K562 (cell line): ENCODE data around the gene MPZL1. TPM values are rescaled to one million over a fixed set of nuclear protein-coding genes. Genes with fewer than 3 reads are reported as not detected.

Experiments used
- ASH1L ChIP-seq: fragments of 450-650 bp; IDR thresholded peaks from 2 replicates; pipeline ENCODE4 v1.6.1; 2018; ENCODE audit warnings: borderline replicate concordance, mild to moderate bottlenecking, low read depth; ENCODE audit not compliant: partially characterized antibody
- CBFA2T3 ChIP-seq: fragments of 450-650 bp; IDR thresholded peaks from 2 replicates; pipeline ENCODE4 v1.6.1; 2017
- CEBPB ChIP-seq: fragments of 450-650 bp; IDR thresholded peaks from 2 replicates; pipeline ENCODE4 v1.6.1; 2016; ENCODE audit warnings: missing genetic modification characterization, missing compliant biosample characterization
- GTF2A2 ChIP-seq: IDR thresholded peaks from 2 replicates; pipeline ENCODE4 v1.6.1; 2016; ENCODE audit warnings: mild to moderate bottlenecking, missing genetic modification characterization, missing compliant biosample characterization
- ILF3 ChIP-seq: fragments of 450-650 bp; IDR thresholded peaks from 2 replicates; pipeline ENCODE4 v1.6.1; 2018; ENCODE audit warnings: antibody characterized with exemption, mild to moderate bottlenecking, moderate library complexity, borderline replicate concordance
- KHSRP ChIP-seq: fragments of 450-650 bp; IDR thresholded peaks from 2 replicates; pipeline ENCODE4 v1.6.1; 2017
- KLF6 ChIP-seq: fragments of 250-450 bp; sonication (Bioruptor Pico); IDR thresholded peaks from 2 replicates; pipeline ENCODE4 v1.4.0; 2020; ENCODE audit warnings: mild to moderate bottlenecking, moderate library complexity, borderline replicate concordance
- MBD2 ChIP-seq: sonication (generic); IDR thresholded peaks from 2 replicates; pipeline ENCODE4 v1.6.1; 2016; ENCODE audit warnings: low read depth, borderline replicate concordance
- NR2F6 ChIP-seq: fragments of 450-650 bp; formaldehyde crosslinking; IDR thresholded peaks from 2 replicates; pipeline ENCODE4 v1.4.0; 2020; ENCODE audit warnings: mild to moderate bottlenecking
- SAP30 ChIP-seq: fragments of 200-600 bp; sonication (generic); IDR thresholded peaks from 2 replicates; pipeline ENCODE4 v1.6.1; 2012; ENCODE audit warnings: borderline replicate concordance, low read depth, mild to moderate bottlenecking, moderate library complexity, low read length, control low read depth, inconsistent platforms; ENCODE audit not compliant: insufficient read depth, poor library complexity, severe bottlenecking
- SMAD1 ChIP-seq: fragments of 150-350 bp; IDR thresholded peaks from 2 replicates; pipeline ENCODE4 v1.6.1; 2014; ENCODE audit warnings: low read length, low read depth; ENCODE audit not compliant: partially characterized antibody
- TRIM24 ChIP-seq, 2 experiments: fragments of 450-650 bp; IDR thresholded peaks; 2 replicates each; pipeline ENCODE4 v1.6.1; 2016
- ZC3H4 ChIP-seq: sonication (generic); formaldehyde crosslinking; IDR thresholded peaks from 2 replicates; pipeline ENCODE4 v1.9.0; 2021; ENCODE audit warnings: missing genetic modification reagents, borderline replicate concordance
- polyA plus RNA-seq, 8 experiments: library from polyadenylated mRNA; depleted of rRNA in 4 of 8; stranded (reverse) in 5 of 8; unstranded in 3 of 8; fragments of >200 nt; fragmentation: Nextera tagmentation in 2 of 8; fragmentation: Illumina TruSeq in 1 of 8; extraction: Ambion mirVana in 2 of 8; extraction: Trizol in 1 of 8; gene quantifications; 2 replicates each; pipeline versions ENCODE4 v1.2.1 to v1.2.3, GENCODE V29; 2011 to 2014; ENCODE audit warnings: inconsistent platforms in 1 of 8, missing spikeins in 1 of 8
- total RNA-seq, 7 experiments: library from RNA; depleted of rRNA in 6 of 7; stranded (reverse); fragments of >200 nt in 6 of 7; fragmentation: Illumina TruSeq in 2 of 7; extraction: Trizol in 2 of 7; gene quantifications; 2 replicates each; pipeline versions ENCODE4 v1.2.1 to v1.2.3, GENCODE V29; 2011 to 2021; ENCODE audit warnings: low replicate concordance in 1 of 7
- TF ChIP-seq, protein P1 (sequence below): fragments of 250-450 bp; sonication (Bioruptor Pico); IDR thresholded peaks from 2 replicates; pipeline ENCODE4 v1.5.0; 2022; ENCODE audit warnings: mild to moderate bottlenecking
- TF ChIP-seq, protein P2 (sequence below): fragments of 450-650 bp; formaldehyde crosslinking; IDR thresholded peaks from 2 replicates; pipeline ENCODE4 v1.4.0; 2020; ENCODE audit warnings: mild to moderate bottlenecking
- TF ChIP-seq, protein P3 (sequence below): fragments of 250-450 bp; sonication (Bioruptor Pico); IDR thresholded peaks from 2 replicates; pipeline ENCODE4 v1.8.0; 2021; ENCODE audit warnings: borderline replicate concordance, mild to moderate bottlenecking, moderate library complexity; ENCODE audit not compliant: poor library complexity, severe bottlenecking
- TF ChIP-seq, protein P4 (sequence below), 3 experiments: fragments of 200-800 bp in 1 of 3; fragments of 250-450 bp in 1 of 3; fragments of 450-650 bp in 1 of 3; sonication (Bioruptor Pico) in 1 of 3; sonication (Bioruptor generic) in 1 of 3; formaldehyde crosslinking in 1 of 3; IDR thresholded peaks; 2 replicates each; pipeline versions ENCODE4 v1.6.1 to v1.8.0; 2016 to 2022; ENCODE audit warnings: mild to moderate bottlenecking in 2 of 3, missing genetic modification characterization in 2 of 3, missing compliant biosample characterization in 1 of 3, moderate library complexity in 1 of 3
- TF ChIP-seq, protein P5 (sequence below): sonication (generic); formaldehyde crosslinking; IDR thresholded peaks from 2 replicates; pipeline ENCODE4 v1.8.0; 2022; ENCODE audit warnings: mild to moderate bottlenecking, low read depth, missing genetic modification reagents

Gene MPZL1
- total and polyA plus RNA-seq, 9 of the 15 experiments (the other 6 are each of a cell fraction or from before 2014, with no cell fraction given), result 14.5 to 153 (median 66.5) TPM

DNA sequence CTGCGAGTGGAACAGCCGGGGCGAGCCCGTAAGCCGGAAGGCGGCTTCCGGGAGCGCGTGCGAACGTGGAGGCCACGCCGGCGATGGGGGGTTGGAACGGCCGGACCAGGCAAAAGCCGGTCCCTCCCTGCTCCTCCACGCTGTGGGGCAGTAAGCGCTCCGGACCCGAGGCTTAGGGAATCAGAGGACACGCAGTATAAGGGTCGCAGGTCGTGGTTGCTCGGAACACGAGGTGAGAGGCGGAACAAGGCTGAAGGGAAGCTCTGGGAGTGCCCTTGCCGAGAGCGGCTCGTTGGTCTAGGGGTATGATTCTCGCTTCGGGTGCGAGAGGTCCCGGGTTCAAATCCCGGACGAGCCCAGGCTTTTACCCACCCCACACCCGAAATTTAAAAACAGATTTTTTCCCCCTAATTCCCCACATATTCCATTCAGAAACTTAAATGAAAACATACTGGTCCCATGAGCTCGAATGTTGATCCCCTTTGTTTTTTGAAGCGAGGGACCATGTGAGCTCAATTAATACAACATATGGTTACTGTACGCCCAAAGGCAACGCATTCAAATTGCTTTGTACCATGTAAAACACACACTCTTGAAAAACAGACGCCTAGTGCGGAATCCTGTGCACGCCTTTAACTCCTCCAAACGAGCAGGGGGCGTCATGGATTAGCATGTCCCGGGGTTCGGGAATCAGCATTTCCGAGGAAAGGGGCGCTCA, 7.2 kb upstream of the MPZL1 start (continued):
- TF ChIP-seq, protein P1, sequence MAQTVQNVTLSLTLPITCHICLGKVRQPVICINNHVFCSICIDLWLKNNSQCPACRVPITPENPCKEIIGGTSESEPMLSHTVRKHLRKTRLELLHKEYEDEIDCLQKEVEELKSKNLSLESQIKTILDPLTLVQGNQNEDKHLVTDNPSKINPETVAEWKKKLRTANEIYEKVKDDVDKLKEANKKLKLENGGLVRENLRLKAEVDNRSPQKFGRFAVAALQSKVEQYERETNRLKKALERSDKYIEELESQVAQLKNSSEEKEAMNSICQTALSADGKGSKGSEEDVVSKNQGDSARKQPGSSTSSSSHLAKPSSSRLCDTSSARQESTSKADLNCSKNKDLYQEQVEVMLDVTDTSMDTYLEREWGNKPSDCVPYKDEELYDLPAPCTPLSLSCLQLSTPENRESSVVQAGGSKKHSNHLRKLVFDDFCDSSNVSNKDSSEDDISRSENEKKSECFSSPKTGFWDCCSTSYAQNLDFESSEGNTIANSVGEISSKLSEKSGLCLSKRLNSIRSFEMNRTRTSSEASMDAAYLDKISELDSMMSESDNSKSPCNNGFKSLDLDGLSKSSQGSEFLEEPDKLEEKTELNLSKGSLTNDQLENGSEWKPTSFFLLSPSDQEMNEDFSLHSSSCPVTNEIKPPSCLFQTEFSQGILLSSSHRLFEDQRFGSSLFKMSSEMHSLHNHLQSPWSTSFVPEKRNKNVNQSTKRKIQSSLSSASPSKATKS (CRISPR knock-in tag), result 0 out of 2 replicates have a peak, but pooled peaks have one; percentile 29
- TF ChIP-seq SMAD1, result no peak
- TF ChIP-seq, protein P2, sequence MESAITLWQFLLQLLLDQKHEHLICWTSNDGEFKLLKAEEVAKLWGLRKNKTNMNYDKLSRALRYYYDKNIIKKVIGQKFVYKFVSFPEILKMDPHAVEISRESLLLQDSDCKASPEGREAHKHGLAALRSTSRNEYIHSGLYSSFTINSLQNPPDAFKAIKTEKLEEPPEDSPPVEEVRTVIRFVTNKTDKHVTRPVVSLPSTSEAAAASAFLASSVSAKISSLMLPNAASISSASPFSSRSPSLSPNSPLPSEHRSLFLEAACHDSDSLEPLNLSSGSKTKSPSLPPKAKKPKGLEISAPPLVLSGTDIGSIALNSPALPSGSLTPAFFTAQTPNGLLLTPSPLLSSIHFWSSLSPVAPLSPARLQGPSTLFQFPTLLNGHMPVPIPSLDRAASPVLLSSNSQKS (CRISPR knock-in tag), result no peak
- TF ChIP-seq CBFA2T3, result no peak
- TF ChIP-seq ASH1L, result no peak
- TF ChIP-seq, protein P3, sequence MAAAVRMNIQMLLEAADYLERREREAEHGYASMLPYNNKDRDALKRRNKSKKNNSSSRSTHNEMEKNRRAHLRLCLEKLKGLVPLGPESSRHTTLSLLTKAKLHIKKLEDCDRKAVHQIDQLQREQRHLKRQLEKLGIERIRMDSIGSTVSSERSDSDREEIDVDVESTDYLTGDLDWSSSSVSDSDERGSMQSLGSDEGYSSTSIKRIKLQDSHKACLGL (CRISPR knock-in tag), result no peak
- TF ChIP-seq GTF2A2 (tag), result no peak
- peak; percentile 8 for TF ChIP-seq ILF3
- peak; percentile 55; the same call in 1 of the 2 replicates for TF ChIP-seq MBD2
- TF ChIP-seq, protein P4, sequence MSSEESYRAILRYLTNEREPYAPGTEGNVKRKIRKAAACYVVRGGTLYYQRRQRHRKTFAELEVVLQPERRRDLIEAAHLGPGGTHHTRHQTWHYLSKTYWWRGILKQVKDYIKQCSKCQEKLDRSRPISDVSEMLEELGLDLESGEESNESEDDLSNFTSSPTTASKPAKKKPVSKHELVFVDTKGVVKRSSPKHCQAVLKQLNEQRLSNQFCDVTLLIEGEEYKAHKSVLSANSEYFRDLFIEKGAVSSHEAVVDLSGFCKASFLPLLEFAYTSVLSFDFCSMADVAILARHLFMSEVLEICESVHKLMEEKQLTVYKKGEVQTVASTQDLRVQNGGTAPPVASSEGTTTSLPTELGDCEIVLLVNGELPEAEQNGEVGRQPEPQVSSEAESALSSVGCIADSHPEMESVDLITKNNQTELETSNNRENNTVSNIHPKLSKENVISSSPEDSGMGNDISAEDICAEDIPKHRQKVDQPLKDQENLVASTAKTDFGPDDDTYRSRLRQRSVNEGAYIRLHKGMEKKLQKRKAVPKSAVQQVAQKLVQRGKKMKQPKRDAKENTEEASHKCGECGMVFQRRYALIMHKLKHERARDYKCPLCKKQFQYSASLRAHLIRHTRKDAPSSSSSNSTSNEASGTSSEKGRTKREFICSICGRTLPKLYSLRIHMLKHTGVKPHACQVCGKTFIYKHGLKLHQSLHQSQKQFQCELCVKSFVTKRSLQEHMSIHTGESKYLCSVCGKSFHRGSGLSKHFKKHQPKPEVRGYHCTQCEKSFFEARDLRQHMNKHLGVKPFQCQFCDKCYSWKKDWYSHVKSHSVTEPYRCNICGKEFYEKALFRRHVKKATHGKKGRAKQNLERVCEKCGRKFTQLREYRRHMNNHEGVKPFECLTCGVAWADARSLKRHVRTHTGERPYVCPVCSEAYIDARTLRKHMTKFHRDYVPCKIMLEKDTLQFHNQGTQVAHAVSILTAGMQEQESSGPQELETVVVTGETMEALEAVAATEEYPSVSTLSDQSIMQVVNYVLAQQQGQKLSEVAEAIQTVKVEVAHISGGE (CRISPR knock-in tag; IDR thresholded peaks at IDR 0.05), result peak in 2 of 3 experiments; percentile 44 to 72; a peak in 3 of 6 replicates
- TF ChIP-seq, protein P5, sequence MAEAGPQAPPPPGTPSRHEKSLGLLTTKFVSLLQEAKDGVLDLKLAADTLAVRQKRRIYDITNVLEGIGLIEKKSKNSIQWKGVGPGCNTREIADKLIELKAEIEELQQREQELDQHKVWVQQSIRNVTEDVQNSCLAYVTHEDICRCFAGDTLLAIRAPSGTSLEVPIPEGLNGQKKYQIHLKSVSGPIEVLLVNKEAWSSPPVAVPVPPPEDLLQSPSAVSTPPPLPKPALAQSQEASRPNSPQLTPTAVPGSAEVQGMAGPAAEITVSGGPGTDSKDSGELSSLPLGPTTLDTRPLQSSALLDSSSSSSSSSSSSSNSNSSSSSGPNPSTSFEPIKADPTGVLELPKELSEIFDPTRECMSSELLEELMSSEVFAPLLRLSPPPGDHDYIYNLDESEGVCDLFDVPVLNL, result peak; percentile 87
- TF ChIP-seq TRIM24 (IDR thresholded peaks at IDR 0.05), result peak in 1 of 2 experiments; percentile 75
- TF ChIP-seq NR2F6 (CRISPR knock-in tag), result peak; percentile 93
- peak; percentile 72; the same call in 1 of the 2 replicates for TF ChIP-seq KLF6
- TF ChIP-seq ZC3H4 (CRISPR knock-in tag), result peak; percentile 21; the same call in 1 of the 2 replicates
- no peak for TF ChIP-seq KHSRP
- TF ChIP-seq SAP30, result peak; percentile 28
- no peak for TF ChIP-seq CEBPB (tag)
